HCT116 (cell line): ENCODE data around the gene CLIC3. TPM values are rescaled to one million over a fixed set of nuclear protein-coding genes. Genes with fewer than 3 reads are reported as not detected.

Source experiments
- ATAC-seq: fragments of 200-7000 bp; cut with Tn5 transposase; 2 replicates; pipeline ENCODE4 v1.9.1; 2020; ENCODE audit warnings: mild to moderate bottlenecking, moderate library complexity
- BruUV-seq: library from RNA; stranded (reverse); fragments of 400-500 nt; replicated peaks from 2 replicates; lab custom pipeline; 2021; lab: Mats Ljungman, UMichigan
- CTCF ChIA-PET: fragments of 300-600 bp; sonication (Branson Sonifier 250); formaldehyde crosslinking; loops from one replicate; lab custom pipeline; 2021; ENCODE audit warnings: antibody characterized with exemption; lab: Charles Lee
- POLR2A ChIA-PET: fragments of 300-600, 350-600 bp; sonication (Branson Sonifier 250); formaldehyde crosslinking; loops from one replicate; lab custom pipeline; 2021; ENCODE audit warnings: antibody characterized with exemption; lab: Charles Lee
- RAD21 ChIA-PET, 2 experiments: fragments of 300-600 bp; sonication (Branson Sonifier 250); formaldehyde crosslinking; loops; one replicate each; lab custom pipeline; 2023; ENCODE audit warnings: low total read pairs in 2 of 2; ENCODE audit not compliant: uncharacterized antibody in 2 of 2, unreplicated experiment in 2 of 2, low non-redundant PET in 1 of 2; lab: Charles Lee
- DNase-seq: peaks from one replicate; pipeline ENCODE4 v3.0.0-alpha.2; 2010; ENCODE audit warnings: low read depth, low spot score
- H2AFZ ChIP-seq: fragments of 200-600 bp; shearing (Covaris generic), sonication (generic); 2 replicates; pipeline ENCODE4 v1.6.1; 2017; ENCODE audit warnings: low read depth, mixed run types, mixed read lengths, antibody characterized with exemption, low read length; ENCODE audit not compliant: poor library complexity, severe bottlenecking
- H3K27ac ChIP-seq: 2 replicates; pipeline ENCODE4 v1.5.1; 2012; ENCODE audit warnings: low read depth, low read length
- H3K27me3 ChIP-seq: fragments of 200-600 bp; sonication (generic); 2 replicates; pipeline ENCODE4 v1.6.1; 2016; ENCODE audit warnings: mixed run types, low read length, mixed read lengths; ENCODE audit not compliant: insufficient read depth
- H3K36me3 ChIP-seq, 2 experiments: fragments of 200-500 bp in 1 of 2; fragments of 200-600 bp in 1 of 2; sonication (Bioruptor generic) in 1 of 2; sonication (generic) in 1 of 2; 2 replicates each; pipeline versions ENCODE4 v1.5.1 to v1.6.1; 2014 to 2016; ENCODE audit warnings: low read length in 2 of 2, inconsistent platforms in 1 of 2, mixed read lengths in 1 of 2, mixed run types in 1 of 2; ENCODE audit not compliant: insufficient read depth in 2 of 2, control insufficient read depth in 1 of 2
- H3K4me1 ChIP-seq, 2 experiments: fragments of 200-600 bp in 1 of 2; sonication (generic) in 1 of 2; 2 replicates each; pipeline versions ENCODE4 v1.5.1 to v1.6.1; 2012 to 2017; ENCODE audit warnings: low read length in 2 of 2, inconsistent platforms in 1 of 2, mild to moderate bottlenecking in 1 of 2, mixed read lengths in 1 of 2, mixed run types in 1 of 2, moderate library complexity in 1 of 2; ENCODE audit not compliant: insufficient read depth in 2 of 2, control insufficient read depth in 1 of 2
- H3K4me2 ChIP-seq: fragments of 200-600 bp; sonication (generic); 2 replicates; pipeline ENCODE4 v1.6.1; 2017; ENCODE audit warnings: mixed run types, low read length, mixed read lengths
- H3K4me3 ChIP-seq, 2 experiments: fragments of 200-600 bp in 1 of 2; sonication (generic) in 1 of 2; replicated peaks in 1 of 2; 2 replicates each; pipeline ENCODE4 v1.5.1; 2011 to 2016; ENCODE audit warnings: low read length in 2 of 2, control low read depth in 1 of 2, low read depth in 1 of 2, mild to moderate bottlenecking in 1 of 2, mixed read lengths in 1 of 2, mixed run types in 1 of 2
- H3K79me2 ChIP-seq: fragments of 200-600 bp; sonication (generic); 2 replicates; pipeline ENCODE4 v1.6.1; 2017; ENCODE audit warnings: mild to moderate bottlenecking, mixed run types, low read length, moderate library complexity, mixed read lengths; ENCODE audit not compliant: insufficient read depth
- H3K9ac ChIP-seq: fragments of 200-600 bp; sonication (generic); 2 replicates; pipeline ENCODE4 v1.6.1; 2016; ENCODE audit warnings: low read length, mixed read lengths
- H3K9me2 ChIP-seq: fragments of 200-600 bp; sonication (generic), shearing (Covaris generic); 2 replicates; pipeline ENCODE4 v1.6.1; 2017; ENCODE audit warnings: mixed run types, mild to moderate bottlenecking, moderate library complexity; ENCODE audit not compliant: insufficient read depth
- H3K9me3 ChIP-seq, 2 experiments: fragments of 200-500 bp in 1 of 2; fragments of 200-600 bp in 1 of 2; sonication (Bioruptor generic) in 1 of 2; sonication (generic) in 1 of 2; 2 replicates each; pipeline ENCODE4 v1.6.1; 2014 to 2017; ENCODE audit warnings: low read length in 2 of 2, mixed read lengths in 2 of 2, inconsistent platforms in 1 of 2, low read depth in 1 of 2, mild to moderate bottlenecking in 1 of 2, mixed run types in 1 of 2, moderate library complexity in 1 of 2; ENCODE audit not compliant: control insufficient read depth in 1 of 2, insufficient read depth in 1 of 2
- H4K20me1 ChIP-seq: fragments of 200-600 bp; sonication (generic), shearing (Covaris generic); 2 replicates; pipeline ENCODE4 v1.6.1; 2017; ENCODE audit warnings: mixed run types, mild to moderate bottlenecking, moderate library complexity; ENCODE audit not compliant: insufficient read depth
- ATF3 ChIP-seq: IDR thresholded peaks from 2 replicates; pipeline ENCODE4 v1.6.1; 2012
- EGR1 ChIP-seq: IDR thresholded peaks from 2 replicates; pipeline ENCODE4 v1.6.1; 2012; ENCODE audit warnings: low read depth
- MAX ChIP-seq: IDR thresholded peaks from 2 replicates; pipeline ENCODE4 v1.6.1; 2012
- POLR2AphosphoS5 ChIP-seq: IDR thresholded peaks from 2 replicates; pipeline ENCODE4 v1.6.1; 2011; ENCODE audit warnings: mild to moderate bottlenecking, low read depth, low read length, moderate library complexity
- REST ChIP-seq: IDR thresholded peaks from 2 replicates; pipeline ENCODE4 v1.6.1; 2012; ENCODE audit warnings: low read depth
- TCF7L2 ChIP-seq: IDR thresholded peaks from 2 replicates; pipeline ENCODE4 v1.7.0; 2011; ENCODE audit warnings: borderline replicate concordance, inconsistent platforms; ENCODE audit not compliant: insufficient read depth, insufficient read length; ENCODE audit errors: extremely low read depth
- ZBTB33 ChIP-seq: IDR thresholded peaks from 2 replicates; pipeline ENCODE4 v1.6.1; 2011; ENCODE audit warnings: mild to moderate bottlenecking, low read length, moderate library complexity; ENCODE audit not compliant: insufficient replicate concordance; ENCODE audit errors: extremely low read depth
- ZFX ChIP-seq: fragments of 450-650 bp; IDR thresholded peaks from 2 replicates; pipeline ENCODE4 v1.6.1; 2017
- intact Hi-C: fragments of 100-400 bp; cut with micrococcal nuclease; formaldehyde crosslinking; loops from 2 replicates; pipeline ENCODE4 v1.10.0; 2022
- total RNA-seq: library from RNA; stranded (reverse); gene quantifications from one replicate; pipeline ENCODE4 v1.2.1, GENCODE V29; 2021; ENCODE audit not compliant: unreplicated experiment

The CLIC3 gene
- total RNA-seq, 1 experiment from 2014 or later = 8.4 TPM

DNA sequence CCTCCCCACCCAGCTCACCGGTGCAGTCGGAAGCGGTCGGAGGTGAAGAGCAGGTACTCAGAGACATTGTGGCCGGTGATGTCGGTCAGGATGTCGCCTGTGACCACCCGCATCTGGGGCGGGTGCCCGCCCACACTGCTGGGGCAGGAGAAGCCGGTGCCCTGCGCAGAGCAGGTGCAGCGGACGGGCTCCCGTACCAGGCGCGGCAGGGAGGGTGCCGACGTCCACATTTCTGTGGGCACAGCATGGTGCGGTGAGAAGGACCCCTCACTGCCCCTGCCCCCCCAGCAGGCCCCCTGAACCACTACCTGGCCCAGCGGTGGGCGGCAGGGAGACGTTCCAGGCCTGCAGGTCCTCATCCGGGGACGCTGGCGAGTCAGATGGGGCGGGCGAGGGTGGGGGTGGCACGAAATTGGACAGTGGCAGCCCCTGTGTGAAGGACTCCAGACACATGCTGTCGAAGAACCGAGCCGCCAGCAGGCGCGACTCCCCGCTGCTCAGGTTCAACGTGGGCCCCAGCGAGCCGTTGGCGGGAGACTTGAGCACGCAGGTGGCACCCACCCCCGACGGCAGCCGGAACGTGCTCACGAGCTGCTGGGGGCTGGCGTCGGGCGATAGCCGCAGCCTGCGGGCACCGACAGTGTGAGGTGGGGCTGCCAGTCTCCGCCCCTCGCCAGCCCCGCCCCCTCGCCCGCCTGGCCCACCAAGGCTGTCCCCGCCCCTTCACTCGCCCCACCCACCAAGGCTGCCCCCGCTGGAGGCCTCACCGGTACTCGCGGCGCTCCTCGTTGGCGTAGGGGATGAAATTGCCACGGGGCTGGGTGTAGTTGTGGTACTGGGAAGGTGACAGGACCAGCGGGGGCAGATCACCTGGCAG, 16.6 kb upstream of the CLIC3 start:
- H3K4me1 ChIP-seq = no peaks in the 10 kb centered on the region
- H3K4me2 ChIP-seq = no peak overlapping the region
- RAD21 ChIA-PET = no interaction called here
- H4K20me1 ChIP-seq = no peaks in the 10 kb centered on the region
- no peak overlapping the region for H3K27ac ChIP-seq
- no peaks in the 10 kb centered on the region for H3K9me2 ChIP-seq
- H3K9me3 ChIP-seq = no peaks in the 10 kb centered on the region
- CTCF ChIA-PET = no interaction called here
- H3K4me3 ChIP-seq = no peak overlapping the region
- BruUV-seq = no TSS peak
- H3K79me2 ChIP-seq = no peaks in the 10 kb centered on the region
- POLR2A ChIA-PET = no interaction called here
- intact Hi-C loops = no loop called here
- ATAC-seq (no peak), DNase-seq (no peak)
- H3K36me3 ChIP-seq = peaks cover 17 to 34% of the 10 kb centered on the region in 2 experiments; a peak in 3 of 4 replicates
- H3K27me3 ChIP-seq = no peaks in the 10 kb centered on the region
- no peak overlapping the region for H2AFZ ChIP-seq
- H3K9ac ChIP-seq = no peak overlapping the region
- TF ChIP-seq ATF3 = no peak
- TF ChIP-seq MAX = no peak
- no peak for TF ChIP-seq POLR2AphosphoS5
- TF ChIP-seq ZBTB33 = no peak
- no peak for TF ChIP-seq REST
- no peak for TF ChIP-seq ZFX
- TF ChIP-seq EGR1 = no peak
- no peak for TF ChIP-seq TCF7L2
